ENCODE data around the gene MTO1.
A peak's percentile ranks its signal among the peaks of the same experiment; 100 is the strongest.
"Not testable (repeated sequence)": the region's sequence is repeated elsewhere in the genome, so short reads cannot be mapped to it uniquely, and the experiment has no call there.

Gene MTO1

DNA sequence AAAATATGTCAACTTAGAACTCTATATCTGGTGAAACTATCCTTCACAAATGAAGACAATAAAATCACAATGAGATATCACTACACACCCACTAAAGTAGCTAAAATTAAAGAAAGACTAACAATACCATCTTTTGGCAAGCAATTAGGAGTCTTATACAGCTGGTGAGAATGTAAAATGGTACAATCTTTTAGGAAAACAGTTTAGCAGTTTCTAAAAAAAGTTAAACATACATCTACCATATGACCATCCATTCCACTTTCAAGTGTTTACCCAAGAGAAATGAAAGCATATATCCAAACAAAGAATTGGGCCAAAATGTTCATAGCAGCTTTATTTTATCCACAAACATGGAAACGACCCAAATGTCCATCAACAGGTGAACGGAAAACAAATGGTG lies 73.1 kb downstream of the MTO1 start:
- Histone ChIP-seq H3K9me3 (replicated peaks in 1 of 11) (no peaks in the 10 kb centered on the region), H3K27me3 (no peaks in the 10 kb centered on the region), H3K9ac (no peak overlapping the region), H3K27ac (peak overlapping the region in 6 of 11 experiments; percentile 6 to 65 (median 50); a peak in 8 of 22 replicates), H3K4me3 (no peak overlapping the region), H3K4me2 (peak overlapping the region in 4 of 11 experiments; percentile 50 to 76 (median 66); a peak in 9 of 22 replicates), H3K4me1 (peaks cover 0 to 21% (median 11%) of the 10 kb centered on the region in 10 experiments; a peak in 12 of 20 replicates), H3K36me3 (no peaks in the 10 kb centered on the region), H4K20me1 (no peaks in the 10 kb centered on the region)
- TF ChIP-seq Cebpa-rat (IDR thresholded peaks at IDR 0.05), result no peak

DNA sequence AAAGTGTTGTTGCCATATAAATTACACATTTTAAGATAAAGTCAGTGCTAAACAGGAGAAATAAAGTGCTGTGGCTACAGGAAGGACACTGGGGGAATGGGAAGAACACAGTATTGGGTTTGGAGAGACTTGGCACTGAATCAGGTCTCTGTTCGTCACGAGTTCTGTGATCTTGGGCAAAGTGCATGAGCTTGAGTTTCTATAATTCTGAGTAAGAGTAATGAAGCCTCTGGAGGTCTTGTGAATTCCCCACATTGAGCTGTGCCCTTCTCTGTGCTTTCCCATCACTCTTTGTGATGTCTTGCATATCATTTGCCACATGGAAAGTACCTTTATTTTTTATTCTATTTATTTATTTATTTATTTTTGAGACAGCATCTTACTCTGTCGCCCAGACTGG lies 76.1 kb downstream of the MTO1 start:
- H3K4me3 ChIP-seq, result no peak overlapping the region
- no peak for TF ChIP-seq Cebpa-rat (IDR thresholded peaks at IDR 0.05)
- no peaks in the 10 kb centered on the region for H4K20me1 ChIP-seq
- no peaks in the 10 kb centered on the region for H3K36me3 ChIP-seq
- H3K4me1 ChIP-seq, result peaks cover 0 to 30% (median 11%) of the 10 kb centered on the region in 10 experiments; a peak in 13 of 20 replicates
- no peaks in the 10 kb centered on the region for H3K9me3 ChIP-seq (replicated peaks in 1 of 11)
- H3K27ac ChIP-seq, result no peak overlapping the region
- no peak overlapping the region for H3K9ac ChIP-seq
- H3K4me2 ChIP-seq, result peak overlapping the region in 1 of 11 experiments; percentile 35; a peak in 2 of 22 replicates
- H3K27me3 ChIP-seq, result no peaks in the 10 kb centered on the region

DNA sequence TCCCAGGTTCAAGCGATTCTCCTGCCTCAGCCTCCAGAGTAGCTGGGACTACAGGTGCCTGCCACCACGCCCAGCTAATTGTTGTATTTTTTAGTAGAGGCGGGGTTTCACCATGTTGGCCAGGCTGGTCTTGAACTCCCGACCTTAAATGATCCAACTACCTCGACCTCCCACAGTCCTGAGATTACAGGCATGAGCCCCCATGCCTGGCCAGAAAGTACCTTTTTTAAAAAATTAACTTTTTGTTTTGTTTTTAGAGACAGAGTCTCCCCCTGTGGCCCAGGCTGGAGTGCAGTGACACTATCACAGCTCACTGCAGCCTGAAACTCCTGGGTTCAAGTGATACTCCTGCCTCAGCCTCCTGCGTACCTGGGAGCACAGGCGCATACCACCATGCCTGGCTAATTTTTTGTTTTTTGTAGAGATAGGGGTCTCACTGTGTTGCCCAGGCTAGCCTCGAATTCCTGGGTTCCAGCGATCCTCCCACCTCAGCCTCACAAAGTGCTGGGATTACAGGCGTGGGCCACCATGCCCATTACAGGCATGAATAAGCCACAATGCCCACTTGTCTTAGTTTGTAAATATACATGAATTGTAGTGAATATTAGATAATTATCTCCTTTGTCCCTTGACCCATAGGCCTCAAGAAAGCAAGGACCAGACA lies 76.7 kb downstream of the MTO1 start:
- H3K4me2 ChIP-seq, result 0 out of 22 replicates have a peak overlapping the region, but pooled peaks of 1 of the 11 experiments have one; percentile 35
- TF ChIP-seq Cebpa-rat (IDR thresholded peaks at IDR 0.05), result no peak
- peaks cover 0 to 29% (median 11%) of the 10 kb centered on the region in 10 experiments; a peak in 13 of 20 replicates for H3K4me1 ChIP-seq
- H3K9ac ChIP-seq, result no peak overlapping the region
- H4K20me1 ChIP-seq, result no peaks in the 10 kb centered on the region
- H3K36me3 ChIP-seq, result no peaks in the 10 kb centered on the region
- H3K27ac ChIP-seq, result no peak overlapping the region
- no peaks in the 10 kb centered on the region for H3K9me3 ChIP-seq (replicated peaks in 1 of 11)
- H3K4me3 ChIP-seq, result no peak overlapping the region
- no peaks in the 10 kb centered on the region for H3K27me3 ChIP-seq

DNA sequence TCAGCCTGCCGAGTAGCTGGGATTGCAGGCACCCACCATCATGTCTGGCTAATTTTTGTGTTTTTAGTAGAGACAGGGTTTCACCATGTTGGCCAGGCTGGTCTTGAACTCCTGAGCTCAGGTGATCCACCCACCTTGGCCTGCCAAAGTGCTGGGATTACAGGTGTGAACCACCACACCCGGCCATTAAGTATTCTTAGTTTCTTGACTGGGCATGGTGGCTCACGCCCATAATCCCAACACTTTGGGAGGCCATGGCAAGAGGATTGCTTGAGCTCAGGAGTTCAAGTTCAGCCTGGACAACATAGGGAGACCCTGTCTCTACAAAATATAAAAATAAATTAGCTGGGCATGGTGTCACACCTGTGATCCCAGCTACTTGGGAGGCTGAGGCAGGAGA lies 80.9 kb downstream of the MTO1 start:
- not testable (repeated sequence) for H3K4me3 ChIP-seq; H3K9ac ChIP-seq; H3K36me3 ChIP-seq; H3K27ac ChIP-seq; H3K9me3 ChIP-seq (replicated peaks in 1 of 11); H3K4me2 ChIP-seq; H3K27me3 ChIP-seq; H4K20me1 ChIP-seq
- H3K4me1 ChIP-seq, result peaks cover 0 to 28% (median 0%) of the 10 kb centered on the region in 10 experiments; a peak in 8 of 20 replicates

DNA sequence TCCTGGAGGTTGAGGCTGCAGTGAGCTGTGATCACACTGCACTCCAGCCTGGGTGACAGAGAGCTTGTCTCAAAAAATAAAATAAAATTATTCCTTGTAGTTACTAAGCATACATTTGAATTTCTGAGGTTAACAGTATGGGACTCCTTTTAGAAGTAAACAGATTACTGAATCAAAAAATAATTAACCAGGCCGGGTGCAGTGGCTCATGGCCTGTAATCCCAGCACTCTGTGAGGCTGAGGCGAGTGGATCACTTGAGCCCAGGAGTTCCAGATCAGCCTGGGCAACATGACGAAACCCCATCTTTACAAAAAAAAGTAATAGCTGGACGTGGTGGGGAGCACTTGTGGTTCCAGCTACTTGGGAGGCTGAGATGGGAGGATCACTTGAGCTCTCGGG lies 81.4 kb downstream of the MTO1 start:
- Histone ChIP-seq H3K9me3 (replicated peaks in 1 of 11) (no peaks in the 10 kb centered on the region), H3K4me1 (peaks cover 0 to 29% (median 0%) of the 10 kb centered on the region in 10 experiments; a peak in 8 of 20 replicates), H3K4me3 (no peak overlapping the region), H3K4me2 (no peak overlapping the region), H3K27ac (no peak overlapping the region), H3K27me3 (no peaks in the 10 kb centered on the region), H3K36me3 (no peaks in the 10 kb centered on the region), H3K9ac (no peak overlapping the region), H4K20me1 (no peaks in the 10 kb centered on the region)
- no peak for TF ChIP-seq Cebpa-rat (IDR thresholded peaks at IDR 0.05)

DNA sequence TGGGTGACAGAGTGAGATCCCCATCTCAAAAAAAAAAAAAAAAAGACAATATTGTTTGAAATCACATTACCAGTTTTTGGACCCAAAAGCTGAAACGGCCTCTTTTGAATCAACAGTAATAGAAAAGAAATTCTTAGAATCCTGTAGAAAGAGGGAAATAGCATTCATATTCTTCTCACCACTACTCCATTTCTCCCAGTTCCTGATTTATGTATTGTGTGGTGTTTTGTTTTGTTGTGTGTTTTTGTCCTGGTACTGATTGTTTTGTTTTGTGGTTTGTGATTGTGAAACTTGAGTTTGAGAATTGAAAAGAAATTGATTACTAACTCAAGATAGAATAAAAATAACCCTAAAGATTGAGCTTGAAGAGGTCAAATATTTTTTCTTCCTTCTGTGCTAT lies 85.5 kb downstream of the MTO1 start:
- no peak for TF ChIP-seq Cebpa-rat (IDR thresholded peaks at IDR 0.05)
- Histone ChIP-seq H3K4me2 (peak overlapping the region in 2 of 11 experiments; percentile 16 to 25; a peak in 3 of 22 replicates), H3K4me1 (peaks cover 0 to 19% (median 0%) of the 10 kb centered on the region in 10 experiments; a peak in 5 of 20 replicates), H3K27me3 (no peaks in the 10 kb centered on the region), H3K27ac (no peak overlapping the region), H3K9me3 (replicated peaks in 1 of 11) (no peaks in the 10 kb centered on the region), H4K20me1 (no peaks in the 10 kb centered on the region), H3K36me3 (no peaks in the 10 kb centered on the region), H3K4me3 (no peak overlapping the region), H3K9ac (no peak overlapping the region)

DNA sequence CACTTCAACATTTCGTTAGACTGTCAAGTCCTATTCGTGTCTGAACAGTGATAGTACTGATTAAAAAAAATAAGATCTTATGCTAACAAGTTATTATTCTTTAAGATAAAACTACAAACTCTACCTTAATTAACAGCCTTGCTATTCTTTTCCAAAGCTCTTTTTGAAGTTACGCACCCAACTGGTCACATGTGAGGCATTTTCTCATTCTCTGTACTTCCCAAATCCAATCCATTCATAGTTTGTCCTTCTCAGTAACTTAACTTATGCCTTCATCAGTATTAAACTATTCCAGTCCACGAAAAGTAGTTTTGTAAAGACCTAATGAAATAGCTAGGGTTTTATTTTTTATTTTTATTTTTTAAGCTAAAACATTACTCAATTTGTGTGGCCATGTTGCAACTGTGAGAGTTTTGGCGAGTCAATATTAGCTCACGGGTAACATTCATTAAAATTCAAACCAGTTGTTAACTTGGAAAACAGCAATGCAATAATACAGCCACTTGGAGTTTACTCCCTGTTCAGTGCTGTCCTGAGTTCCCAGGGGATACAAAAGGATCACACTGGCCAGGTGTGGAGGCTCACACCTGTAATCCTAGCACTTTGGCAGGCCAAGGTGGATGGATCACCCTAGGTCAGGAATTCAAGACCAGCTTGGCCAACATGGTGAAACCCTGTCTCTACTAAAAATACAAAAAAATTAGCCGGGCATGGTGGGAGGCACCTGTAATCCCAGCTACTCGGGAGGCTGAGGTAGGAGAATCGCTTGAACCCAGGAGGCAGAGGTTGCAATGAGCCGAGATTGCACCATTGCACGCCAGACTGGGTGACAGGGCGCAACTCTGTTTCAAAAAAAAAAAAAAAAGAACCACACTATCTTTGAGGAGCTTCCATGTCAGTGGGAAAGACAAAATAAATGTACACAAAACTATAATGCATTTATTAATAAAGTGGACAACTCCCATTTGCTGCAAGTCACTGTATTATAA lies 87.2 kb downstream of the MTO1 start:
- TF ChIP-seq Cebpa-rat (IDR thresholded peaks at IDR 0.05), result no peak
- Histone ChIP-seq H3K4me3 (no peak overlapping the region), H3K4me1 (peaks cover 0 to 19% (median 0%) of the 10 kb centered on the region in 10 experiments; a peak in 5 of 20 replicates), H3K9ac (no peak overlapping the region), H3K36me3 (no peaks in the 10 kb centered on the region), H3K4me2 (no peak overlapping the region), H3K9me3 (replicated peaks in 1 of 11) (no peaks in the 10 kb centered on the region), H3K27me3 (no peaks in the 10 kb centered on the region), H4K20me1 (no peaks in the 10 kb centered on the region), H3K27ac (no peak overlapping the region)

DNA sequence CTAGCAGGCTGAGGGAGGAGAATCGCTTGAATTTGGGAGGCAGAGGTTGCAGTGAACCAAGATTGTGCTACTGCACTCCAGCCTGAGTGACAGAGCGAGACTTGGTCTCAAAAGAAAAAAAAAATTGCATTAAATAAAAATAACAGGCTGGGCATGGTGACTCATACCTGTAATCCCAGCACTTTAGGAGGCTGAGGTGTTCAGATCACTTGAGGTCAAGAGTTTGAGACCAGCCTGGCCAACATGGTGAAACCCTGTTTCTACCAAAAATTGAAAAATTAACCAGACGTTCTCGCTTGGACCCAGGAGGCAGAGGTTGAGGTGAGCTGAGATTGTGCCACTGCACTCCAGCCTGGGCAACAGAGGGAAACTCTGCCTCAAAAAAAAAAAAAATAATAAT lies 89.6 kb downstream of the MTO1 start:
- H3K36me3 ChIP-seq, H3K4me2 ChIP-seq, H3K27me3 ChIP-seq: not testable (repeated sequence)

DNA sequence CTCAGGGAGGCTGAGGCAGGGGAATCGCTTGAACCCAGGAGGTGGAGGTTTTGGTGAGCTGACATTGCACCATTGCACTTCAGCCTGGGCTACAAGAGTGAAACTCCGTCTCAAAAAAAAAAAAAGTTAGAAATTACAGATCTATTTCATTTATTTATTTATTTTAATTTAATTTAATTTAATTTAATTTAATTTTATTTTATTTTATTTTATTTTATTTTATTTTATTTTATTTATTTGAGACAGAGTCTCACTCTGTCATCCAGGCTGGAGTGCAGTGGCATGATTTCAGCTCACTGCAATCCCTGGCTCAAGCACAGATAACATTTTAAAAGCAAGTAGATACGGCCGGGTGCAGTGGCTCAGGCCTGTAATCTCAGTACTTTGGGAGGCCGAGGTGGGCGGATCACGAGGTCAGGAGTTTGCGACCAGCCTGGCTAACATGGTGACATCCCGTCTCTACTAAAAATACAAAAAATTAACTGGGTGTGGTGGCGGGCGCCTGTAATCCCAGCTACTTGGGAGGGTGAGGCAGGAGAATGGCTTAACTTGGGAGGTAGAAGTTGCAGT lies 93.9 kb downstream of the MTO1 start:
- H3K36me3 ChIP-seq, H3K4me1 ChIP-seq: not testable (repeated sequence)

More for the DNA sequence above, 89.6 kb downstream of the MTO1 start:
- not testable (repeated sequence) for H3K4me3 ChIP-seq; H3K27ac ChIP-seq; H3K9ac ChIP-seq; H3K9me3 ChIP-seq (replicated peaks in 1 of 11); H4K20me1 ChIP-seq
- H3K4me1 ChIP-seq, result peaks cover 0 to 12% (median 0%) of the 10 kb centered on the region in 10 experiments; a peak in 4 of 20 replicates

More for the DNA sequence above, 93.9 kb downstream of the MTO1 start:
- H3K27me3 ChIP-seq; H4K20me1 ChIP-seq; H3K4me3 ChIP-seq; H3K9ac ChIP-seq; H3K9me3 ChIP-seq (replicated peaks in 1 of 11); H3K4me2 ChIP-seq; H3K27ac ChIP-seq: not testable (repeated sequence)

Measured in BLaER1 treated with 17β-estradiol and CSF1 and Interleukin-3, amounts not matched to agents 10 nM and 100 nM (cell line).